ENCODE data around the gene TCOF1.

The TCOF1 gene, protein sequence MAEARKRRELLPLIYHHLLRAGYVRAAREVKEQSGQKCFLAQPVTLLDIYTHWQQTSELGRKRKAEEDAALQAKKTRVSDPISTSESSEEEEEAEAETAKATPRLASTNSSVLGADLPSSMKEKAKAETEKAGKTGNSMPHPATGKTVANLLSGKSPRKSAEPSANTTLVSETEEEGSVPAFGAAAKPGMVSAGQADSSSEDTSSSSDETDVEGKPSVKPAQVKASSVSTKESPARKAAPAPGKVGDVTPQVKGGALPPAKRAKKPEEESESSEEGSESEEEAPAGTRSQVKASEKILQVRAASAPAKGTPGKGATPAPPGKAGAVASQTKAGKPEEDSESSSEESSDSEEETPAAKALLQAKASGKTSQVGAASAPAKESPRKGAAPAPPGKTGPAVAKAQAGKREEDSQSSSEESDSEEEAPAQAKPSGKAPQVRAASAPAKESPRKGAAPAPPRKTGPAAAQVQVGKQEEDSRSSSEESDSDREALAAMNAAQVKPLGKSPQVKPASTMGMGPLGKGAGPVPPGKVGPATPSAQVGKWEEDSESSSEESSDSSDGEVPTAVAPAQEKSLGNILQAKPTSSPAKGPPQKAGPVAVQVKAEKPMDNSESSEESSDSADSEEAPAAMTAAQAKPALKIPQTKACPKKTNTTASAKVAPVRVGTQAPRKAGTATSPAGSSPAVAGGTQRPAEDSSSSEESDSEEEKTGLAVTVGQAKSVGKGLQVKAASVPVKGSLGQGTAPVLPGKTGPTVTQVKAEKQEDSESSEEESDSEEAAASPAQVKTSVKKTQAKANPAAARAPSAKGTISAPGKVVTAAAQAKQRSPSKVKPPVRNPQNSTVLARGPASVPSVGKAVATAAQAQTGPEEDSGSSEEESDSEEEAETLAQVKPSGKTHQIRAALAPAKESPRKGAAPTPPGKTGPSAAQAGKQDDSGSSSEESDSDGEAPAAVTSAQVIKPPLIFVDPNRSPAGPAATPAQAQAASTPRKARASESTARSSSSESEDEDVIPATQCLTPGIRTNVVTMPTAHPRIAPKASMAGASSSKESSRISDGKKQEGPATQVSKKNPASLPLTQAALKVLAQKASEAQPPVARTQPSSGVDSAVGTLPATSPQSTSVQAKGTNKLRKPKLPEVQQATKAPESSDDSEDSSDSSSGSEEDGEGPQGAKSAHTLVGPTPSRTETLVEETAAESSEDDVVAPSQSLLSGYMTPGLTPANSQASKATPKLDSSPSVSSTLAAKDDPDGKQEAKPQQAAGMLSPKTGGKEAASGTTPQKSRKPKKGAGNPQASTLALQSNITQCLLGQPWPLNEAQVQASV (N-terminal part only)

DNA sequence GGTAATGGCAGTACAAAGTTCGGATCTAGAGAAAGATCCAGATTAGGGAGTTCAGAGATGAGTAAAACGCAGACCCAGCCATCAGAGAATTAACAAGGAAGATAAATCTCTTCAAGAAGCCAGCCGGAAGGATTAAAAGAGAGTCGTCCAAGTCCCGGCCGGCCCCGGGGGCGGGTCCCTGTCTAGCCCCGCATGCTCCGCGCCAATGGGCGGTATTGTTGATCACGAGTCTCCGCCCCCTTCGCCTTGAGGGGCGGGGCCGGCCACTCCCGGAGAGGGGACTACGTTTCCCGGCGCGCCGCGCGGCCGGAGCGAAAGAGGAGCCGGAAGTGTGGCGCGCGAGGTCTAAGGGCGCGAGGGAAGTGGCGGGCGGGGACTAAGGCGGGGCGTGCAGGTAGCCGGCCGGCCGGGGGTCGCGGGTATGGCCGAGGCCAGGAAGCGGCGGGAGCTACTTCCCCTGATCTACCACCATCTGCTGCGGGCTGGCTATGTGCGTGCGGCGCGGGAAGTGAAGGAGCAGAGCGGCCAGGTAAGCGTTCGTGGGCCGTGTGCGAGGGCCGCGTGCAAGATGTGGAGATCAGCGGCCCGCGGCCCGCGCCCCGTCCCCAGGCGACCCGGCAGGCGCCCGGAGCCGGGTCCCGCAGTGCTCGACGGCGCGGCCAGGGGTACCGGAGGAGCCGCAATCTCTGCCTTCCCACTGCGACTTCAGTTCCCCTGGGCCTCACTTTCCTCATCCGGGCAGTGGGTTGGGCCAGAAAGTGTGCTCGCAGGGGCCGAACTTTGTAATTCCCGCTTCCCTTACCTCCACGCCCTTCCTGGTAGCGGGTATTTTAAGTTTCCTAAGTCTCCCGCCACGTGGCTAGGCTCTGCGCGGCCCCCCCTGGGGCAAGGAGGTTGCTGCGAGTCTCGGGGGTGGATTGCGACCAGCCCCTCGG, at the start of gene TCOF1:
Gene TCOF1 (plus strand): TSS at position 372 of the 935 bp plus-strand sequence. CDS start 50 bp downstream, at position 422.
- DNase-seq (ENCODE audit: low read depth), result peak; percentile 91

DNA sequence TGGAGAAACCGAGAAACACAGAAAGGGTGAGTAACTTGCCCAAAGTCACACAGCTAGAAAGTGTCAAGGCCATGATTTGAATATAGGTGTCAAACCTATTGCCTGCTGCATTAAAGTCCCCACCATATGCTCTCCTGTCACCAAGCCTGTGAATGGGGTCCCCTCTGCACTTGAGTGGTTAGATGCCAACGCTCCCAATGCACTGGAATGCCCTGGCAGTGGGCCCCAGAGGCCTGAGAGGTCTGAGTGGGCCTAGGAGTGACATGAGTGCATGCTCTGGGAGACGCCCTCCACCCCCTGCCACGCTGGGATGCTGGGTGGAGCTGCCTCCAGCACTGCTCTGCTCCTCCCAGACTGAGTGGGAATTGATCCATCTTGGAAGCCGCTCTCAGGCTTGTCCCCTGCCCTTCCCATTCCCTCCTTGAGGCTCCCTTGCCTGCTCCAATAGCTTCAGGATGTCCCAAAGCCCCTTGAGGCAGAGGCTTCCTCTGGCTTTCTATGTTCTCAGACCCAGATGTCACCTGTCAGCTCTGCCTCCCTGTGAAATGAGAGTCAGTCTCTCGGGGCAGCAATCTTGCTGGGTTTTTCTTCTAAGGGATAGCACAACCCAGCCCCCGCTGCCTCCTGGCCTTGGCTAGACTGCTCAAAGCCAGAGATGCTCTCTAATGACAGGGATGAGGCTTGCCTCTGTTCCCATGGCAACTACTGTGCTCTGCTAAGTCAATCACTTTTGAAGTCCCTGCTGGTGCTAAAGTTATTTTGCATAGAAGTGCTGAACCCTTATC, 48.2 kb upstream of the TCOF1 start:
- DNase-seq (ENCODE audit: low read depth), result no peak

DNA sequence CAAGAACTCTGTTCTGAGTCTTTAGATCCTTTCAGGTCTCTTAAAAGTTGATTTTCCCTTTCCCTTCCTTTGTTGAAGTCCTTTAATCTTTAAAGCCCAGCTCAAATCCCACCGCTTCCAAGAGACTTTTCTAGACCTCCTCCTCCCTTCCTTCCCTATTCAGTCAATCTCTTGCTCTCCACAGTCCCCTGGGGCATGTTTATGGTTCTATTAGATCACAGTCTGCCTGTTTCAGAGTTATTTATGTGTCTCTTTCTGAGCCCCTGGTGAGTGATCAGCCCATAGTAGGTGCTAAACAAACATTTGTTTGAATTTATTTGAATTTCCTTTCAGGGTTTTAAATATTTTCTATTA, 47.6 kb upstream of the TCOF1 start:
- DNase-seq (ENCODE audit: low read depth), result no peak

DNA sequence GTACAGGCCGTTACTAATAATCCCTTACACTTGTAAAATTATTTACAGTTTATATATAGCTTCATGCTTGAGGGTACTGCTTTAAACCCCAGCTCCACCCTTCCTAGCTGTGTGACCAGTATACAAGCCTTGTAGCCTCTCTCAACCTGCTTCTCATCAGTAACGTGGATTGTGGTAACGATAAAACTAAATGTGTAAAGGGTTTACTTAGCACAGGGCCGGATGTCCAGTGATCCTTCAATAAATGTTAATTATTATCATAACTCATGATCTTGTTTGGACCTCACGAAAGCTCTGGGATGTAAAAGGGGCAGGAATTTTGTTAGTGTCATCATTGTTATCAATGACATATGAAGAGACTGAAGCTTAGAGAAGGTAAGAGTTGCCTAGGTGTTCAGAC, 47.3 kb upstream of the TCOF1 start:
- no peak for DNase-seq (ENCODE audit: low read depth)

DNA sequence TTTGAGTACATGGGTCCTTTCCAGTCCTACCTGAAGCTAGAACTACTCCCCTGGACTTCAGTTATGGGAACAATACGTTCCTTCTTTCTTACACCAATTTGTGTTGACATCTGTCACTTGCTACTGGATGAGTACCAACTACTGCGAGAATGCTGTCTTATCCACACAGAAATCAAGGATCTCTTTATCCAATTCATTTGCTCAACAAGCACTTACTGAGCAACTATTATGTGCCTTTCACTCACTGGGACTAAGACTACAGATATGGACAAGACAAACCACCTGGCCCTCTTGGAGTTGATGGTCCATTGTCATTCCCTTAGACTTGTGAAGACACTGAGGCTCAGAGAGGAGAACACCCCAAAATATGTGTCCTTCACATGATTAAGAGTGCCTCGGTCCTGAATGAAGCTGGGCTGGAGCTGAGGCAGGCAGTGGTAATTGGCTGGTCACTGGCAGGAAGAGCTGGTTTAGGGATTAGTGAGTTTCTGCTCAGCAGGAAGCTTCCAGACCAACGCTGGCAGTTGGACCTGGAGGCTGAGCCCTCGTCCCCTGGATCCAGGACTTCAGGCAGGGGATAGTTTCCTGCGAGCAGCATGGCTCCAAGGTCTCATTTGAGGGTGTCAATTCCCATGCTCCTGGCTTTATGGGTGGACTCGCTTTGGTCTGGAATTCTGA, 46.3 kb upstream of the TCOF1 start:
- no peak for DNase-seq (ENCODE audit: low read depth)

DNA sequence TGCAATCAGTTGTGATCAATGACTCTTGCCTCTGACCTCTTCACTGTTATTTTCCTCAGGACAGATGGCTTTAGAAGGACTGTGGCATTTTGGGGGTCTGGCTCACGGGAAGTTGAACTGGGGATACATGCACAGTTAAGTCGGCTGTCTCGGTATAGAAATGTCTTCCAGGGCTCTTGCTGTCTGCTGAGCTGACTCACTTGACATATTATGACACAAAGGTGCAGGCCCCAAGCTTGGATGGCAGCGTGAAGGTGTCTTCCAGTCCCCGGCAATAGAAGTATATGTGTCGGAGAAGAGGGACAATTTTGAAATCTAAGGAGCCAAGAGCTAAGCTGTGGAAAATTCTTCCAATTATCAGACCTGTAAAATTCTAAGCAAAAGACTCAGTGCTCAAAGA, 45.0 kb upstream of the TCOF1 start:
- no peak for DNase-seq (ENCODE audit: low read depth)

DNA sequence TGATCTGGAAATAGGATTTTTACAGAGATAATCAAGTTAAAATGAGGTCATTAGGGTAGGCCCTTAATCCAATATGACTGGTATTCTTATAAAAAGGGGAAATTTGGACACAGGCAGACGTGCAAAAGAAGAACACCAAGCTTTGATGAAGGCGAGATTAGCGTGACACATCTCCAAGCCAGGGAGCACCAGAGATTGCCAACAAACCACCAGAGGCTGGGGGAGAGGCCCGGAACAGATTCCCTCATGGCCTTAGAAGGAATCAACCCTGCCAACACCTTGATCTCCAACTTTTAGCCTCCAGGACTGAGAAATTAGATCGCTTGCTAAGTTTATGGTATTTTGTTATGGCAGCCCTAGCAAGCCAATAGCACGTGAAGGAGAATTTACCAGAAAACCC, 44.0 kb upstream of the TCOF1 start:
- no peak for DNase-seq (ENCODE audit: low read depth)

DNA sequence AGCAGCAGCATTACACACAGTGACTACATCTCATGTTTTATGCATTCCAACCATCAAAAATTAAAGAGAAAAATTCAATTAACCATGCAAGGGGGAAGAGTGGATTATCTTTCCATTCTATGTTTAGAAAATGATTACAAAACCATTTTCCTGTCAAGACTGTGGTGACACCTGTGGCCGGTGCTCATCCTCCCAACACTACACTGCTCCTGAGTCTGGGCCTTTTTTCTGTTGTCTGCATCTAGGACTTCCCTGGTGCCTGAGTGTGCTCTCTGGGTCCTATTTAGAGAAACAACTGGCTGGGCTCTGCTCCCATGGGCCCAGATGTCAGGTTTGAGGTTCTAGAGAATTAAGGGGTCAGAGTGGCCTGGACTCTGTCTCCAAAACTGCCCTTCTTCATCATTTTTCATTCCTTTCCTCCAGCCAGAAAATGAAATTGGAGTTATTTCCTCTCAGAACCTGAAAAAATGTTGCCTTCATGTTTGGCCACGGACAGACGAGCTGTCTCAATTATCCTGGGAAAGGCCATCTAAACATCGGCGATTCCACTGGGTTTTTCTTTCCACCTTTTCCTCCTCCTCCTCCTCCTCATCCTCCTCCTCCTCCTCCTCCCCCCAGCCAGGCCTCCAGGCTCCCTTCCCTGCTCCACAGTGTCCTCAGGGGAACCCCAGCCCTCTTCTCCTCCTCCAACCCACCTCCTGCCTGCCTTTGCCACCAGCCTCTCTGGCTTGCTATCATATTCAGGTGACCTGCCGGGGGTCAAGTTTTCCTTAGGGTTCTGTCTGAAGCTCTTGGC, 43.4 kb upstream of the TCOF1 start:
- DNase-seq (ENCODE audit: low read depth), result no peak

DNA sequence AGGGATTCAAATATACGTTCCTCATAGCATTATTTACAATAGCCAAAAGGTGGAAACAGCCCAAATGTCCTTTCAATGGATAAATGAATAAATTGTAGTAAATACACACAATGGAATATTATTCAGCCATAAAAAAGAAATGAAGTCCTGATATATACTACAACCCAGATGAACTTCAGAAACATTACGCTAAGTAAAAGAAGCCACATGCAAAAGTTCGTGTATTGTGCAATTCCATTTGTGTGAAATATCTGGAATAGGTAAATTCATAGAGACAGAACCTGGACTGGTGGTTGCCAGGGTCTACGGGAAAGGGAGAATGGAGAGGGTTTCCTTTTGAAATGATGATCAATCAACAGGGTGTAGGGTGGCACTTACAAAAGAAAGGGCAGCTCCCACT, 42.3 kb upstream of the TCOF1 start:
- no peak for DNase-seq (ENCODE audit: low read depth)

DNA sequence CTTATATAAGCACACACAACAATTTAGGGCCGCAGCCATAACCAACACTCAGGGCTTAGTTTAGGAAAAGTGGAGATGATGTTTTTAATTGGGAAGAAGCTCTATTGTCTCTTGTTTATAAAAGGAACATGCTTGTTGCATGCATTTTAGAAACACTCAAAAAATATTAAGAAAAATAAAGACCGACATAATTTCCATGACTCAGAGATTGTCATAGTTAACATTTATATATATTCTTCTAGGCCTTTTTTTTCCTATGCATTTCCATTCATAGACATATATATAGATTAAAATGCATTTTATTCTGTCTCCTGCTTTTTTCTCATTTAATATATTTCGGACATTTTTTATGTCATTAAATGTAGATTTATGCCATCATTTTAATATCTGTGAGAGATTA, 41.2 kb upstream of the TCOF1 start:
- no peak for DNase-seq (ENCODE audit: low read depth)

DNA sequence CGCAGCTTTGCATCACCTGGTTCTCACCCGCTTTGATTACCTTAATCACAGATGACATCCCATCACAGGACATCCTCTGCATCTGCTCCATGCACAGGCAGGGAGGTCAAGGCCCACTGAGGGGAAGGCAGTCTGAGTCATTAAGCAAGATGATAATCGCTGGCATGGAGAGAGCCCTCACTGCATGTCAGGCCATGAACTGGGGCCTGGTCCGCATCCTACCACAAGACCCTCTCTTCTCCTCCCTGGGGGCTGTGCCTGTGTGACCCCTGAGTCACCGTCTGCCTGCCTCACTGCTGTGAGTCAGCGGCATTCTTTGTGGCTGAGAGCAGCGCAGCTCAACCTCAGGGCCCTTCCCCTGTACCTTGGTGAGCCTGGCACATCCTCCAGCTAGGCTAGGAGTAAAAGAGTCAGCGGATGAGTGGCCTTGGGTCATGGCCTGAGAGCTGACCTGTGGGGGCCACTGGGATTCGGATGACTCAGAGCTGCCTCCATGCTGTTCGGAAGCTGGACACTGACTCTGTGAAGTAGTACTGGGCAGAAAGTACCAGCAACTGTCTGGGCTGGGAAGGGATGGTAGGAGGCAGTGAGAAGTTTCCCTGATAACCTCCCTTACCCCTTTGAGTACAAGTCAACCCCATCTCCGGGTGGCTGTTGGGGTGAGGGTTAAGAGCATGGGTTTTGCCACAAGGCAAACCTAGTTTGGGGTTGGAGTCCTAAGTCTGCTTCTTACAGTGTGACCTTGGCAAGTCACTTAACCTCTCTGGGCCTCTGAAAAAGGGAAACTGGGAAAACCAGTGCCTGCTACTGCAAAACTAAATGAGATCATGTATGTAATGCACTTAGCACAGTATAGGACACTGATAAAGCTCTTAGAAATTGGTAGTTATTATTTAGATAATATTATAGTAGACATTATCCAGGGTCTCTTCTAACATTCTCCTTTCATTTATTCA, 40.2 kb upstream of the TCOF1 start:
- peak; percentile 94 for DNase-seq (ENCODE audit: low read depth)

DNA sequence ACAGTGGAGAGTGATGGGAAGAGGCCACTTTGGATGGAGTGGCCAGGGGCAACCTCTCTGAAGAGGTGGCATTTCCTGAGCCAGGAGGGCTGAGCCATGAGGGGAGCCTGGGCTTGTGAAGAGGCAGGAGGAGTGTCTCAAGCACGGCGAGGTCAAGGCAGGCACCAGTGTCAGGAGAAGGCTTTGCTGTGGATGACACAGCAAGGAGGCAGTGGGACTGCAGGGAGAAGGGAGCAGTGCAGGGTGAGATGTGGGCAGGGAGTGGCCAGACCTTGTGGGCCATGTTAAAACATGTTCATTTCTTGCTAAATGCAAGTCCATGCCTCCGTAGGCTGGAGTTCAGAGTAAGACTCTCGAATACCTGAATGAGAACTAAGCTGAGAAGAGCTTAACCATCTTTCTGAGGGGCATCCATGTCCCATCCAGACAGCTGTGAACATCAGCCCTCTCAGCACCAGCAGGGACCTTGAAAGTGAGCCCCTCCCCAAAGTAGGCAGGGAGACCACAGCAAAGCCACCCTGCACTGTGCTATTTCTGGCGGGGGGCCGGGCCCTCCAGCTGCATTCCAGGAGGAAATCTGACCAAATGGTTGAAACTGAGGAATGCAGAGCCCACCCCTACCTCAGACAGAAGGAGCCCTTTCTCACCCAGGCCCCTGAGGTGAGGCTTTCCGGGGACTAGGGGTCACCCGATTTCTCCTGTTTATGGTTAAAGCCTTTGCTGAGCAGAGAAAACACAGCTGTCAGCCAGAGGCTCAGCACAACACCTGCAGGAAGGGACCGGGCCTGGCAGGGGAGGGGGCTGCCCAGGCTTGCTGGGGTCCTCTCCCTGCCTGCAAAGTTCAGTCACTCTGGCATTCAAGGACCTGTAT, 38.6 kb upstream of the TCOF1 start:
- DNase-seq (ENCODE audit: low read depth), result no peak

DNA sequence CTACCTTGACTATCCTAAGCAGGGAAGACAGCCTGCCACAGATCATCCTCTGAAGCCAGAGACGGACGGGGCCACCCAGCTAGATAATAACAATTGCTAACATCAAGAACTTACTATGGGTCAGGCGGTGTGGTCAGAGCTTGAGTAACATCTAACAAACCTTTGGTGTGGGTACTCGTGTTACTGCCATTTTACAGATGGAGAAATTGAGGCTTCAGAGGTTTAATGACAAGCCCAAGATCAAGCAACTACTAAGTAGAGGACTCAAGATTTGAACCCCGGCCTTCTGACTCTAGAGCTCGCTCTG, 38.1 kb upstream of the TCOF1 start:
- no peak for DNase-seq (ENCODE audit: low read depth)

DNA sequence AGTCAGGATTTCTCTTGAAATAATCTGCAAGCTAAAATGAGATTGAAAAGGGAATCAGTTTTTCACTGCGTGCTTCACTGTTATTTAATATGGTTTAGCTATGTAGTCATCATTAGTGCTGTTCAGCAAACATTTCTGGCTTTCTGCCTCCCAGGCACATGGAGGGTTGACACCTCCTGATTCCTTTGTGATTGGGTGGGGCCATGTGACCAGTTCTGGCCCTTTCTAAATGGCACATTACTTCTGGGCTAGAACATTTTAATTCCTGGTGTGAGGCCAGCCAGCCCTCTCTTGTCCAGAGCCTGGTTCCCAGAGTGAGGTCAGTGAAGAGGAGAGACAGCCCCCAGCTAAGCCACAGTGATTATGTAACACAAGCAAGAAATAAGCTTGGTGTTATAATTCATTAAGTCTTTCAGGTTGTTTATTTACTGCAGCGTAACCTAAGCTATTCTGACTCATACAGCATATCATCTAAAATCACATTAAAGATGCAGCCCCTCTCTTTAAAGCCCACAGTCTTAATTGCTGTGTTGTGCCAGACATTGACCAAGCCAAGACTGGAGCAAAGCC, 37.4 kb upstream of the TCOF1 start:
- DNase-seq (ENCODE audit: low read depth), result peak; percentile 76

DNA sequence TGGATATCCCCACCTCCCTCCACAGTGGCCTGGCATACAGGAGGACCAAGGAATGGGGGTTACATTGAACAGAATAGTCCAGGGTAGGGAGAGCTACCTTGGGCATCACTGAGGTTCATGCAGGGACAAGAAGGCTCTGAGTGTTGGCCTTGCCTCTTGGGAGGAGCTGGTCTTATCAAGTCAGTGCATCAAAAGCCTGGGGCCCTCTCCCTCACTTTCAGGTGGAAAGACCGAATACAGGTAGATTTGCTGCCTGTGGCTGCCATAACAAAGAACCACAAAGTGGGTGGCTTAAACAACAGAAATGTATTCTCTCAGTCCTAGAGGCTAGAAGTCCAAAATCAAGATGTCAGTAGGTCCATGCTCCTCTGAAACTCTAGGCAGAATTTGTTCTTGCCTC, 36.3 kb upstream of the TCOF1 start:
- DNase-seq (ENCODE audit: low read depth), result no peak

DNA sequence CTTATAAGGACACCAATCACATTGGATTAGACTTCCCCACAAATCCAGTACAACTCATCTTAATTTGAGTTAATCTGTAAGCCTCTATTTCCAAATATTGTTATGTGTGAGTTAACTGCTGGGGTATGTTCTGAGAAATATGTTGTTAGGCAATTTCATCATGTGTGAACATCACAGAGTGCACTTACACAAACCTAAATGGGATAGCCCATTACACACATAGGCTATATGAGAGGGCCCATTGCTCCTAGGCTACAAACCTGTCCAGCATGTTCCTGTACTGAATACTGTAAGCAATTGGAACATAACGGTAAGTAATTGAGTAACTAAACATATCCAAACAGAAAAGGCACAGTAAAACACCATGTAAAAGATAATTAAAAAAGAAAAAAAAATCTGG, 35.7 kb upstream of the TCOF1 start:
- no peak for DNase-seq (ENCODE audit: low read depth)

DNA sequence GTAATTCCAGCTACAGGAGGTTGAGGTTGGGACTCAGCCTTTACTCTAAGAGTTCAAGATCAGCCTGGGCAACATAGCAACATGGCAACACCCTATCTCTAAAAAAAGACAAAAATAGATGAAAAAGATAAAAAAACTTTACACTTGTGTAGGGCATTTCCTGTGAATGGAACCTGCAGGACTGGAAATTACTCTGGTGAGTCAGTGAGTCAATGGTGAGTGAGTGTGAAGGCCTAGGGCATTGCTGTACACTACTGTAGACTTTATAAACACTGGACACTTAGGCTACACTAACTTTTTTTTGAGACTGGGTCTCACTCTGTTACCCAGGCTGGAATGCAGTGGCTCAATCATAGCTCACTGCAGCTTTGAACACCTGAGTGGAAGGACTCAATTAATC, 35.3 kb upstream of the TCOF1 start:
- DNase-seq (ENCODE audit: low read depth), result no peak
